MM.1S (cell line): ENCODE results near the gene POLR2A.

ENCODE experiments used
- EZH2 ChIP-seq: fragments of 300-600 bp; sonication (generic); optimal IDR thresholded peaks from 2 replicates; pipeline ENCODE3; 2017; ENCODE audit warnings: low read depth, mild to moderate bottlenecking, antibody characterized with exemption, low read length, mixed read lengths
- EZH2phosphoT487 ChIP-seq: fragments of 300-600 bp; sonication (generic); IDR thresholded peaks from 2 replicates; pipeline ENCODE4 v1.6.1; 2018; ENCODE audit warnings: antibody characterized with exemption, low read length
- TF ChIP-seq, protein P1 (sequence below): fragments of 300-600 bp; sonication (generic); IDR thresholded peaks from 2 replicates; pipeline ENCODE4 v1.5.1; 2016; ENCODE audit warnings: antibody characterized with exemption, low read length, mixed read lengths

DNA sequence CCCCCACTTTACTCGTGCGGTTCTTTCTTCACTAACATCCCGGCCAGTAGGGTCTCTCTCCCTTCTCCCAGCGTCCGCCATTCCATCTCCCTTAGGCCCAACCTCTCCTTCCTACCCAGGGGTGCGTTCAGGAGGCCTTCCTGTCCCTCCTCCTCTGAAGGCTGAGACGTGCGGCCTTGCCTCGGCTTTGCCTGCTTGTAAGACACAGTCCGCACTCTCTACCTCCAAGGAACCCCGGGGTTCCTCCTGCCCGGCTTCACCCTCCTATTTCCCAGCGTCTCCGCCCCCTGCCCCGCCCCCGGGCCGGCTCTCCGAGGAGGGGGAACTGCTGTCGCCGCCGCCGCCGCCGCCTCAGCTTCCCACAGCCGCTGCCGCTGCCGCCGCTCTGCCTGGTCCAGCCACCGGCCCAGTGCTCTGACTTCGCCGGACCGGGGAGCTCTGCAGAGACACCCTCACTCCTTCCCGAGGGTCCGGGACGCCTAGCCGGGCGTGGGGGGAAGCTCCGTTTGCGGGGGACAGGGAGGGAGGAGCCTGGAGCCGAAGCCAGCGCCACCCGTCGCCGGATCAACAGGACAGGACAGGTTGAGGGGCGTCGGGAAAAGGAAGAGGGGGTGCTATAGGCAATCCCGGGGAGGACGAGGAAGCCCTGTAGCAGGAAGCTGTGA lies 46.1 kb upstream of the POLR2A start:
- TF ChIP-seq, protein P1, sequence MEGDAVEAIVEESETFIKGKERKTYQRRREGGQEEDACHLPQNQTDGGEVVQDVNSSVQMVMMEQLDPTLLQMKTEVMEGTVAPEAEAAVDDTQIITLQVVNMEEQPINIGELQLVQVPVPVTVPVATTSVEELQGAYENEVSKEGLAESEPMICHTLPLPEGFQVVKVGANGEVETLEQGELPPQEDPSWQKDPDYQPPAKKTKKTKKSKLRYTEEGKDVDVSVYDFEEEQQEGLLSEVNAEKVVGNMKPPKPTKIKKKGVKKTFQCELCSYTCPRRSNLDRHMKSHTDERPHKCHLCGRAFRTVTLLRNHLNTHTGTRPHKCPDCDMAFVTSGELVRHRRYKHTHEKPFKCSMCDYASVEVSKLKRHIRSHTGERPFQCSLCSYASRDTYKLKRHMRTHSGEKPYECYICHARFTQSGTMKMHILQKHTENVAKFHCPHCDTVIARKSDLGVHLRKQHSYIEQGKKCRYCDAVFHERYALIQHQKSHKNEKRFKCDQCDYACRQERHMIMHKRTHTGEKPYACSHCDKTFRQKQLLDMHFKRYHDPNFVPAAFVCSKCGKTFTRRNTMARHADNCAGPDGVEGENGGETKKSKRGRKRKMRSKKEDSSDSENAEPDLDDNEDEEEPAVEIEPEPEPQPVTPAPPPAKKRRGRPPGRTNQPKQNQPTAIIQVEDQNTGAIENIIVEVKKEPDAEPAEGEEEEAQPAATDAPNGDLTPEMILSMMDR, result no peak
- TF ChIP-seq EZH2, result no peak
- no peak for TF ChIP-seq EZH2phosphoT487
